ENCODE data around the gene PTPN23. TPM values are rescaled to one million over a fixed set of nuclear protein-coding genes. Genes with fewer than 3 reads are reported as not detected.

PTPN23 gene
- total RNA-seq, 2 donors from 2014 or later, result 44.2 to 54.1 TPM

DNA sequence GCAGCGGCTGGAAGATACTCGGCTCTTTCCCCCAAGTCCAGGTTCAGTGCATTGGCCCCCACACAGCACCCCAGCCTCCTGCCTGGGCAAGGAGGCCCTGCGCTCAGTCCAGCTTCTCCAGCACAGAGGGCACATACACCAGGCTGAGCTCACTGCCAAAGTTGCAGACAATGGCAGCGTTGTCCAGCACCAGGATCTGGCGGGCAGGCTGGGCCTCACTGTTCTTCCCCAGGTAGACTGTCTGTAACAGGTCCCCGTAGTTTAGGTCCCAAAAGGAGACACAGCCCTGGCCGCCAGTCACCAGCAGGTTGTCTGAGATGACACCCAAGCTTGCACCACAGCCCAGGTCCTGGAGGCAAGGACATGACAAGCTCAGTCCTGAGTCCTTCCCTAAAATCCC lies 32.9 kb downstream of the PTPN23 start:
- Mint-ChIP-seq H3K27ac (no peak overlapping the region), H3K36me3 (ENCODE audit: low read depth) (peaks cover 45% of the 10 kb centered on the region), H3K9me3 (peaks cover 5% of the 10 kb centered on the region), H3K4me1 (no peaks in the 10 kb centered on the region), H3K4me3 (no peak overlapping the region), H3K27me3 (ENCODE audit: insufficient read depth) (no peaks in the 10 kb centered on the region)
- H3K9ac ChIP-seq (ENCODE audit: extremely low read depth, low read length, poor library complexity, severe bottlenecking), result no peak overlapping the region
- peaks cover 46% of the 10 kb centered on the region for H3K36me3 ChIP-seq (ENCODE audit: control insufficient read depth, insufficient read depth, low read length)
- no peaks in the 10 kb centered on the region for H3K9me3 ChIP-seq (ENCODE audit: control insufficient read depth, low read length)
- TF ChIP-seq CTCF (conservative IDR thresholded peaks at IDR 0.05), result no peak
- DNase-seq, result no peak
- H3K4me3 ChIP-seq (ENCODE audit: low read length), result no peak overlapping the region
- no peak overlapping the region for H3K27ac ChIP-seq (ENCODE audit: low read depth, low read length)
- no peaks in the 10 kb centered on the region for H3K4me1 ChIP-seq (ENCODE audit: control insufficient read depth, insufficient read depth, low read length)
- 94 to 100% methylated on average over 5 to 7 of the region's 7 CpGs for WGBS, 2 experiments (ENCODE audit: insufficient coverage in 1 of 2, insufficient read length in 1 of 2)
- no peaks in the 10 kb centered on the region for H3K27me3 ChIP-seq (ENCODE audit: control insufficient read depth, insufficient read depth, low read length, poor library complexity, severe bottlenecking)

DNA sequence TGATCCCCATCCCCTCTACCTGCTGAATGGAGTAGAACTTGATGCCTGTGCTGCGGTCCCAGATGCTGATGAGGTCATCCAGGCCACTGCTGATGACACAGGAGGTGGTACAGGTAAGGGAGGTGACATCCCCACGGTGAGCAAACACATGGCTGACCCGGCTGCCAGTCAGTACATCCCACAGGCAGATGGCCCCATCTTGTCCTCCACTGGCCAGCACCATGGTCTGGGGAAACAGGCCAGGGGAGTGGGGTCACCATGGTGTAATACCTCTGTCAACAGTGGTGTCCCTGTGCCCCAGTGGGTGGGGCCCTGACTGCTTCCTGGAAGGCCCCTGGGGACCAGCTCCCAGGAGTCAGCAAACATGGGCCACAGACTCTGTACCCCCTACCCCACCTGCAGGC lies 33.3 kb downstream of the PTPN23 start:
- Histone ChIP-seq H3K36me3 (ENCODE audit: control insufficient read depth, insufficient read depth, low read length) (peaks cover 46% of the 10 kb centered on the region), H3K9me3 (ENCODE audit: control insufficient read depth, low read length) (no peaks in the 10 kb centered on the region), H3K4me1 (ENCODE audit: control insufficient read depth, insufficient read depth, low read length) (no peaks in the 10 kb centered on the region), H3K27ac (ENCODE audit: low read depth, low read length) (no peak overlapping the region), H3K4me3 (ENCODE audit: low read length) (no peak overlapping the region), H3K9ac (ENCODE audit: extremely low read depth, low read length, poor library complexity, severe bottlenecking) (no peak overlapping the region), H3K27me3 (ENCODE audit: control insufficient read depth, insufficient read depth, low read length, poor library complexity, severe bottlenecking) (no peaks in the 10 kb centered on the region)
- Mint-ChIP-seq H3K27ac (no peak overlapping the region), H3K4me1 (no peaks in the 10 kb centered on the region), H3K9me3 (peaks cover 5% of the 10 kb centered on the region), H3K27me3 (ENCODE audit: insufficient read depth) (no peaks in the 10 kb centered on the region), H3K4me3 (no peak overlapping the region), H3K36me3 (ENCODE audit: low read depth) (peaks cover 49% of the 10 kb centered on the region)
- no peak for DNase-seq
- 95 to 100% methylated on average over 1 to 3 of the region's 3 CpGs for WGBS, 2 experiments (ENCODE audit: insufficient coverage in 1 of 2, insufficient read length in 1 of 2)
- no peak for TF ChIP-seq CTCF (conservative IDR thresholded peaks at IDR 0.05)

DNA sequence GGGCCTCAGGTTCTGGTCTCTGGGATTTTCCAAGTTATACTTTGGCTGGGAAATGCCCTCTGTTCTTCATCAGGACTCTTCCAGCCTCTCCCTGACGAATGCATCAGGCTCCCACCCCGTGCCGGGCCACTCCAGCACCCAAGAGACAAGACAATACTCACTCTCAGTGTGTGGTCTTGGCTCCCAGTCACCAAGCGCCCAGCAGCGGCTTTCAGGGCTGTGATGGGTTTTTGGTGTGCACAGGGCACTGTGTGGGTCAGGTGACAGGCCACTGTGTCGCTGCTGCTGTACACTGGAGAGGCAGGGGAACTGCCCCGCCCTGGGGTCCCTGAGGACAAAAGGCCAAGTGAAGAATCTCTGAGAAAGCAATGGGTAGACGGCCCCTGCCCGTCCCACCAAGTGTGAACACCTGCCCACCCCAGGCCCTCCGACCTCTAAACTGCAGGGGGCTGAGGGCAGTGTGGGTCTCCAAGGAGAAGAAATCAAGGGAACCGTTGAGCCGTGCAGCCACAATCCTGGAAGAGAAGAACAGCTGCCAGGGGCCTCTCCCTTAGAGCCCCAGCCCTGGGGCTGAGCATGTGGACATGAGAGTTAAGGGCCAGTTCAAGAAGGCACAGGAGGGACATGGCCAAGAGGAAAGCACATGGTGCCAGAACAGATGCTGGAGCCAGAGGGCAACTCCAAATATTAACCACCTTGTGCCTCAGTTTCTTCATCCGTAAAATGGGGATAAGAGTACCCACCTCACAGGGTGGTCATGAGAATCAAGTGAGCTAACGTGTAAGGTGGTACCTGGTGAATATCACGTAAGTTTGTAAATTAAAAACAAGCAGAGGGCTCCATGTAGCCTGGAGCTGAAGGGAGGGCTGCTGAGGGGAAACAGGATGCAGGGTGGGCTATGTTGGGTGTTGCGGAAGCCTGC lies 34.1 kb downstream of the PTPN23 start:
- Mint-ChIP-seq H3K4me3 (no peak overlapping the region), H3K4me1 (no peaks in the 10 kb centered on the region), H3K36me3 (ENCODE audit: low read depth) (peaks cover 52% of the 10 kb centered on the region), H3K9me3 (peaks cover 5% of the 10 kb centered on the region), H3K27me3 (ENCODE audit: insufficient read depth) (no peaks in the 10 kb centered on the region), H3K27ac (peak overlapping the region; percentile 76)
- no peaks in the 10 kb centered on the region for H3K27me3 ChIP-seq (ENCODE audit: control insufficient read depth, insufficient read depth, low read length, poor library complexity, severe bottlenecking)
- H3K36me3 ChIP-seq (ENCODE audit: control insufficient read depth, insufficient read depth, low read length), result peaks cover 52% of the 10 kb centered on the region
- no peaks in the 10 kb centered on the region for H3K9me3 ChIP-seq (ENCODE audit: control insufficient read depth, low read length)
- no peak for DNase-seq
- no peak overlapping the region for H3K27ac ChIP-seq (ENCODE audit: low read depth, low read length)
- 93 to 94% methylated on average over 12 to 16 of the region's 16 CpGs for WGBS, 2 experiments (ENCODE audit: insufficient coverage in 1 of 2, insufficient read length in 1 of 2)
- TF ChIP-seq CTCF (conservative IDR thresholded peaks at IDR 0.05), result no peak
- H3K4me3 ChIP-seq (ENCODE audit: low read length), result no peak overlapping the region
- no peak overlapping the region for H3K9ac ChIP-seq (ENCODE audit: extremely low read depth, low read length, poor library complexity, severe bottlenecking)
- H3K4me1 ChIP-seq (ENCODE audit: control insufficient read depth, insufficient read depth, low read length), result no peaks in the 10 kb centered on the region

Measured in endodermal cell (in vitro differentiated cells).